Fibroblast of lung (primary cell): ENCODE results near the gene SORCS3. TPM values are rescaled to one million over a fixed set of nuclear protein-coding genes. Genes with fewer than 3 reads are reported as not detected.
A peak's percentile ranks its signal among the peaks of the same experiment; 100 is the strongest.

Experiments used
- DNase-seq, 2 donors: peaks; one replicate each; pipeline versions ENCODE4 v3.0.0 to v3.0.0-alpha.2; 2010; ENCODE audit warnings: low read depth in 2 of 2
- H2AFZ ChIP-seq: 2 replicates; pipeline ENCODE4 v1.5.1; 2012; ENCODE audit warnings: low read length, control low read depth, inconsistent platforms
- H3K27ac ChIP-seq: 2 replicates; pipeline ENCODE4 v1.5.1; 2011; ENCODE audit warnings: low read length, control low read depth; ENCODE audit not compliant: insufficient read depth
- H3K27me3 ChIP-seq: 2 replicates; pipeline ENCODE4 v1.5.1; 2011; ENCODE audit warnings: mild to moderate bottlenecking, low read length; ENCODE audit not compliant: control insufficient read depth, insufficient read depth
- H3K36me3 ChIP-seq: 2 replicates; pipeline ENCODE4 v1.5.1; 2011; ENCODE audit warnings: low read length; ENCODE audit not compliant: control insufficient read depth, insufficient read depth
- H3K4me1 ChIP-seq: 2 replicates; pipeline ENCODE4 v1.5.1; 2011; ENCODE audit warnings: low read length; ENCODE audit not compliant: control insufficient read depth, insufficient read depth; ENCODE audit errors: extremely low read depth
- H3K4me2 ChIP-seq: 2 replicates; pipeline ENCODE4 v1.5.1; 2011; ENCODE audit warnings: low read length, control low read depth; ENCODE audit not compliant: insufficient read depth; ENCODE audit errors: extremely low read depth
- H3K4me3 ChIP-seq, 4 experiments: fragments of 200-600 bp in 1 of 4; sonication (generic) in 1 of 4; replicated peaks in 1 of 4; 2 replicates each; pipeline ENCODE4 v1.5.1; 2011 to 2016; ENCODE audit warnings: low read length in 4 of 4, low read depth in 3 of 4, mild to moderate bottlenecking in 3 of 4, control low read depth in 2 of 4, inconsistent platforms in 1 of 4, mixed read lengths in 1 of 4; ENCODE audit not compliant: insufficient read depth in 1 of 4; ENCODE audit errors: control extremely low read depth in 1 of 4
- H3K79me2 ChIP-seq: 2 replicates; pipeline ENCODE4 v1.5.1; 2012; ENCODE audit warnings: mild to moderate bottlenecking, low read length, inconsistent platforms; ENCODE audit not compliant: control insufficient read depth, insufficient read depth
- H3K9ac ChIP-seq: 2 replicates; pipeline ENCODE4 v1.5.1; 2011; ENCODE audit warnings: mild to moderate bottlenecking, low read length, control low read depth; ENCODE audit not compliant: insufficient read depth
- H3K9me3 ChIP-seq: 2 replicates; pipeline ENCODE4 v1.5.1; 2012; ENCODE audit warnings: low read depth, low read length; ENCODE audit not compliant: control insufficient read depth, insufficient read depth
- H4K20me1 ChIP-seq: 2 replicates; pipeline ENCODE4 v1.5.1; 2011; ENCODE audit warnings: low read length; ENCODE audit not compliant: control insufficient read depth, insufficient read depth; ENCODE audit errors: extremely low read depth
- CTCF ChIP-seq, 2 donors: IDR thresholded peaks in 1 of 2; conservative IDR thresholded peaks in 1 of 2; 1 replicate in 1 of 2; 2 replicates in 1 of 2; pipeline ENCODE4 v1.5.1; 2011 to 2012; ENCODE audit warnings: low read length in 2 of 2, control low read depth in 1 of 2, inconsistent platforms in 1 of 2, low read depth in 1 of 2, mild to moderate bottlenecking in 1 of 2
- EZH2 ChIP-seq: IDR thresholded peaks from 2 replicates; pipeline ENCODE4 v1.5.1; 2012; ENCODE audit warnings: low read length, control low read depth, mild to moderate bottlenecking; ENCODE audit errors: missing control alignments
- polyA plus RNA-seq, 2 donors: library from polyadenylated mRNA; depleted of rRNA in 1 of 2; stranded (reverse) in 1 of 2; unstranded in 1 of 2; fragments of >200 nt; gene quantifications; 2 replicates each; pipeline ENCODE4 v1.2.1, GENCODE V29; 2011 to 2012; ENCODE audit warnings: missing spikeins in 1 of 2
- total RNA-seq: library from RNA; depleted of rRNA; stranded (reverse); fragments of >200 nt; gene quantifications from 2 replicates; pipeline ENCODE4 v1.2.1, GENCODE V29; 2014

Gene SORCS3
- total and polyA plus RNA-seq, 2 donors (not counting 1 experiment from before 2014, with no cell fraction given) = not detected

DNA sequence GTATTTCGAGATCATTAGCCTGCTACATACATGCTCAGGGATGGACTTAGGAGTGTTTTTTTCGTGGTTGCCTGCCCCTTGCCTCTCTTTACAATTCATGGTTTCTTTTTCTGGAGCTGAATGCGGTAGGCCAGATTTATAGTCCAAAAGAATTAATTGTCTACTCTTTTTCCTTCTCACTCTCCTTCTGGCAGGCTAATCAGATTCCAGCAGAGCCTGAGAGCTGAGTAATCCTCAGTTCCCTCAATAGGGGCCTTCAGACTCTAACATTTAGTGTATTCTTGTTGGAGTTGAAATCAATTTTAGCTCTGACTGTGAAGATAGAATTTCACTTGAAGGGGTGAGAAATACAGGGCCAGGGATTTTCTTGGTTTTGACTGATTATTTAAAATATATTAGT is 16.4 kb downstream of the SORCS3 start:
- Histone ChIP-seq H2AFZ (no peak overlapping the region), H3K27me3 (no peaks in the 10 kb centered on the region), H3K36me3 (no peaks in the 10 kb centered on the region), H3K79me2 (no peaks in the 10 kb centered on the region), H4K20me1 (no peaks in the 10 kb centered on the region), H3K9me3 (no peaks in the 10 kb centered on the region), H3K4me2 (no peak overlapping the region), H3K27ac (no peak overlapping the region), H3K4me1 (no peaks in the 10 kb centered on the region), H3K9ac (no peak overlapping the region), H3K4me3 (no peak overlapping the region)
- no peak for TF ChIP-seq CTCF (conservative IDR thresholded peaks at IDR 0.05 in 1 of 2, IDR thresholded peaks at IDR 0.05 in 1 of 2; ENCODE audit: low read depth in 1 of 2, low read length in 2 of 2)
- no peak for TF ChIP-seq EZH2
- DNase-seq = peak in 1 of 2 donors; percentile 60

GRCh38 chr10:104658067-104658466 is 17.0 kb downstream of the SORCS3 start:
- H3K36me3 ChIP-seq = no peaks in the 10 kb centered on the region
- H3K4me1 ChIP-seq = no peaks in the 10 kb centered on the region
- no peak overlapping the region for H3K9ac ChIP-seq
- H3K27ac ChIP-seq = no peak overlapping the region
- no peak overlapping the region for H2AFZ ChIP-seq
- no peak overlapping the region for H3K4me2 ChIP-seq
- H3K9me3 ChIP-seq = no peaks in the 10 kb centered on the region
- H3K27me3 ChIP-seq = no peaks in the 10 kb centered on the region
- TF ChIP-seq CTCF (conservative IDR thresholded peaks at IDR 0.05 in 1 of 2, IDR thresholded peaks at IDR 0.05 in 1 of 2; ENCODE audit: low read depth in 1 of 2, low read length in 2 of 2) (no peak), EZH2 (no peak)
- no peak for DNase-seq
- H3K4me3 ChIP-seq = no peak overlapping the region
- H4K20me1 ChIP-seq = no peaks in the 10 kb centered on the region
- no peaks in the 10 kb centered on the region for H3K79me2 ChIP-seq

GRCh38 chr10:104659809-104660208 is 18.7 kb downstream of the SORCS3 start:
- H2AFZ ChIP-seq = no peak overlapping the region
- no peaks in the 10 kb centered on the region for H3K9me3 ChIP-seq
- H3K27me3 ChIP-seq = no peaks in the 10 kb centered on the region
- H3K4me3 ChIP-seq = no peak overlapping the region
- H3K9ac ChIP-seq = no peak overlapping the region
- H3K4me2 ChIP-seq = no peak overlapping the region
- TF ChIP-seq CTCF (conservative IDR thresholded peaks at IDR 0.05 in 1 of 2, IDR thresholded peaks at IDR 0.05 in 1 of 2; ENCODE audit: low read depth in 1 of 2, low read length in 2 of 2) = no peak
- no peak for TF ChIP-seq EZH2
- H3K79me2 ChIP-seq = no peaks in the 10 kb centered on the region
- H3K4me1 ChIP-seq = no peaks in the 10 kb centered on the region
- no peaks in the 10 kb centered on the region for H4K20me1 ChIP-seq
- H3K36me3 ChIP-seq = no peaks in the 10 kb centered on the region
- DNase-seq = no peak
- no peak overlapping the region for H3K27ac ChIP-seq
